GM18526 (cell line): ENCODE results near the gene SLC25A20.
A peak's percentile ranks its signal among the peaks of the same experiment; 100 is the strongest.

ENCODE experiments used
- POLR2A ChIP-seq: IDR thresholded peaks from 3 replicates; pipeline ENCODE4 v1.6.1; 2011; ENCODE audit not compliant: insufficient read length; ENCODE audit errors: extremely low read depth

The SLC25A20 gene

DNA sequence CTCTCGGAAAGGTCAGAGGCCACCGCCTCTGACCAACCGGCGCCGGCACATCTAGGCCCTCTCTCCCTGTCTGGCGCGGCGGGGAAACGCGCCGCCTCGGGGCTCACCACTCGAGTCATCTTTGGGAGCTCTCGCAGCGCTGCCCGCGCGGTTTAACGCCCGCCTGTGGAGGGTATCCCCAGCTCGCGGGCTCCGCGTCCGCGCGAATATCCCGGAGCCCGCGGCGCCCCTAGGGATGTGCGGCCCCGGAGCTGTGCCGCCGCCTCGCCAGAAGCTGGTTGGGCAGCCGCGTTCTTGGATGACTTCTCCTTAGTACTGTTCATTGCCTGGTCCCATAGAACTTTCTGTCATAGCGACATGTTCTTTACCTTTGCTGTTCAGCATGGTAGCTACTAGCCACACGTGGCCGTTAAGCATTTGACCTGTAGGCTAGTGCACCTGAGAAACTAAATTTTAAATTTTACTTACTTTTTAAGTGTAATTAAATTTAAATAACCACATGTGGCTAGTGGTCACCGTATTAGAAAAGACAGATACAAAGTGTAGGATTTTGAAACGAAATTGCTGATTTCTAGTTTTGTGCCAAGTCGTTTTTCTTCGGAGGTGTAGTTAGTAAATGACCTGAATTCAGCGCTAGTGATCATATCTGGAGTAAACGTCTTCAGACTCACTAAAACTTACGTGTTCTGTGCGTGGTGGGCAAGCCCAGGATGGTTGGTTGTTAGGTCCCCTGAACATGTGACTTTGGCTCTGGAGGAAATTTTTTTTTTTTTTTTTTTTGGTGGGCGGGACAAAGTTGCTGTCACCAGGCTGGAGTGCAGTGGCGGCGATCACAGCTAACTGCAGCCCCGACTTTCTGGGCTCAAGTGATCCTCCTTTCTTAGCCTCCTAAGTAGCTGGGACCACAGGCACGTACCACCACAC lies 20.8 kb upstream of the SLC25A20 start:
- TF ChIP-seq POLR2A = no peak

DNA sequence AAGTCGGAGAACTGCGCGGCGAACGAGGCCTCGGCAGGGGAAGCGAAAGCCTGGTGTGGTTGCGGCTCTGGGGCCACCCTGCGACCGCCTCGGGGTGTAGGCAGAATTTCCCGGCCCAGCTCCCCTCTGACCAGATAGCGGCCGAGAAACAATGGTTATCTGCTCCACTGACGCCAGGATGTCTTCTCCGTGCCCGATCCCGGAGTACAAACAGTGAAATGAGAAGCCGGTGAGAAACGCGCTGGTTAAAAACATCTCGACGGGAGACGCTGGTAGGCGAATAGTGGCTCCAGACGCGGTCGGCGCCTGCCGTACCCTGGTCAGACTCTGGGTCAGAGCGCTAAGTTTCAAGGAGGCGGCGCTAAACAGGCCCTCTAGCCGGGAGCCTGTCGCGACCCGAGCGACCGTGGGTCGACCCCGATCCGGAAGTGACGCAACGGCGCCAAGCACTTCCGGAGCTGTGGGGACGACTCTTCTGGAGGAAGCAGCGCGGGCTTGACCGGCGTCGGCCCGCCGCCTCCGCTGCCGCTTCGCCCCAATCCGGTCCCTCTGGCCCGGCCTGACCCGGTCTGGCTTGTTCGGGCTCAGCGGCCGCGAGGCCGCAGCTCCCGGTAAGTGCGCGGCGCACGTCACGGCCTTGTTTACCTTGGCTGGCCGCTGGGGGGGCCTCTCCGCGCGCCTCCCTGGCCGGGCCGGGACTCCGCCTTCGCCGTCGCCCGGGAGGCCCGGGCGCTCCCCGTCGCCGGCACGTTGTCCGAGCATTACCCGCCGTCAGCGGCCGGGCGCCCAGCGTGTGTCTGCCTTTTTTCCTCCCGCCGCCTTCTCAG lies 19.9 kb upstream of the SLC25A20 start, which contains the start of gene ARIH2:
Gene ARIH2 (plus strand): TSS at position 455 of the 827 bp plus-strand sequence. CDS start 8,717 bp downstream, outside the sequence.
- TF ChIP-seq POLR2A = peak; percentile 88

GRCh38 chr3:48915296-48915695 lies 16.6 kb upstream of the SLC25A20 start:
- TF ChIP-seq POLR2A = no peak

DNA sequence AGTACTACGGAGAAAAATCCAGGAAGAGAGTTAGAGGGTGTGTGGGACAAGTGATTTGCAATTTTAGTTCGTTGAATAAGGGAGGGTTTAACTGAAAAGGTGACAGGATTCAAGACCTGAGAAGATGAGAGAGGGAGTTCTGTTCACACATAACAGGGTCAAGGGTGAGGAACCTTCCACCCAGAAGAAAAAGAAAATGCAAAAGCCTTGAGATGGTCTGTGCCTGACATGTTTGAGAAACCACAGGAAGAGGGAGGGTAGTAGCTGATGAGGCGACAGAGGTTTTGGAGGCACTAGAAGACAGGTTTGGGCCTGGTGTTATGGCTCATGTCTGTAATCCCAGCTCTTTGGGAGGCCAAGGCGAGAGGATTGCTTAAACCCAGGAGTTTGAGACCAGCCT lies 591 bp upstream of the SLC25A20 start:
- no peak for TF ChIP-seq POLR2A

- no peak for TF ChIP-seq POLR2A
Measured at GRCh38 chr3:48897460-48898376, 964 bp downstream of the SLC25A20 start.

DNA sequence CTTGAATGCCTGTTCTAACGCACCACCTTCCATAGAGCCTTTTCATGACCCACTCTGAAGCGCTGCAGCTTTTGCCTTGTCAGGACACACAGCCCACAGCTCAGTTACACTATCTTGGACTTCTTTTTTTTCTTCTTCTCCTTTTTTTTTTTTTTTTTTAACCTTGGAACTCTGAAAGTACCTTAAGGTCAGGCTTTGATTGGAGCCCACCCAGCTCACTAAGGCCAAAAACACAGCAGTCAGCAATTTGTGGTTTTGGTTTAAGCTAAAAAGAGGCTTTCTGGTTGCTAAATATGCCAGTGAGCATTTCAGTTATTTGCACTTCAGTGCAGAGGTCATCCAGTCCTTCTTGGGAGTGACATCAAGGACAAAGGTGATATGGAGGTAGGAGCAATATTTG lies 1.7 kb downstream of the SLC25A20 start:
- TF ChIP-seq POLR2A = no peak

- no peak for TF ChIP-seq POLR2A
Measured at GRCh38 chr3:48894516-48894915, 4.2 kb downstream of the SLC25A20 start.

- TF ChIP-seq POLR2A = no peak
Measured at GRCh38 chr3:48891606-48892005, 7.1 kb downstream of the SLC25A20 start.

DNA sequence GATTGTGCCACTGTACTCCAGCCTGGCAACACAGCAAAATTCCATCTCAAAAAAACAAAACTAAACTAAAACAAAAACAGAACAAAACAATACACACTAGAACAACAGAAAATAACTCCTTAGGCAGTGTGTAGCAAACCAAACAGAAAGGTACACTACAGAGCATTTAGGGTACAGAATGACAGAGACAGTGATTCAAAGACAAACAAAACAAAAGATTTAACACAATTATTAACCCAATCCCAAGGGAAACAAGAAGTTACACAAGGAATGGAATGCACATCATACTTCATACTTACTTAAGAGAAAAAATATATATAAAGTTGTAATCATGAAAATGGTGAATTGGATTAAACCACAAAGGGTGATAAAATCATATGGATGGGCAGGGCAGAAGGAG lies 12.9 kb downstream of the SLC25A20 start:
- TF ChIP-seq POLR2A = no peak

GRCh38 chr3:48881652-48882114 lies 17.0 kb downstream of the SLC25A20 start:
- TF ChIP-seq POLR2A = no peak

GRCh38 chr3:48881006-48881405 lies 17.7 kb downstream of the SLC25A20 start:
- TF ChIP-seq POLR2A = no peak

- no peak for TF ChIP-seq POLR2A
Measured at GRCh38 chr3:48879994-48880377, 18.7 kb downstream of the SLC25A20 start.

DNA sequence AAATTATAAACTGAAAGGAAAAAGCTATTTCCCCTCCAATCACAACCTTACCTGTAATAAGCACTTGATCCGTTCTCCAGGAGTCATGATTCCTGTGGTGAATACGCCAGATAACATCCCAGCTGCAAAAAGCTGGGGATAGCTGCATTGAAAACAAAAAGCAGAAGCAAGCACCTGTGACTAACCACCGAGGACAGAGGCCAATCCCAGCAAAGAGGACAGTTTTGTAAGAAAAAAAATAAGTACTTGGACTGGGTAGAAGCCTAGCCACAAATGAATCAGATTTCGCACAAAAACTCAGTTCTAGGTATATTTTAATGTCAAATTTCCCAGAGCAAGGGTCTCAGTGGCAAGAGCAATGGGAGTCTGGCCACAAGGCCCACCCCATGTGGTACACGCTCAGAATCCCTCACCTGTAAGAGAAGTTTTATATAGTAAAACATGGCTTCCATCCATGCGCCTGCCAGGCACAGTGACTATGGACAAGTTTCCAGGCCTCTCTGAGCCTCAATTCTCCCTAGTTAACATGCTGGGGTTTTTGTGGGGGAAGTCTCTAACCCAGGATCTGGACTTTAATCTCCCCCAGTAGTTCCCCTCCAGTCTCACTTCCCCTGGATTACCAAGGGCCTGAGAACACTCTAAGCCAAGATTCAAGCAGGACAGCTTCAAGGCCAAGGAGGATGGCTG lies 19.2 kb downstream of the SLC25A20 start:
- TF ChIP-seq POLR2A = no peak

DNA sequence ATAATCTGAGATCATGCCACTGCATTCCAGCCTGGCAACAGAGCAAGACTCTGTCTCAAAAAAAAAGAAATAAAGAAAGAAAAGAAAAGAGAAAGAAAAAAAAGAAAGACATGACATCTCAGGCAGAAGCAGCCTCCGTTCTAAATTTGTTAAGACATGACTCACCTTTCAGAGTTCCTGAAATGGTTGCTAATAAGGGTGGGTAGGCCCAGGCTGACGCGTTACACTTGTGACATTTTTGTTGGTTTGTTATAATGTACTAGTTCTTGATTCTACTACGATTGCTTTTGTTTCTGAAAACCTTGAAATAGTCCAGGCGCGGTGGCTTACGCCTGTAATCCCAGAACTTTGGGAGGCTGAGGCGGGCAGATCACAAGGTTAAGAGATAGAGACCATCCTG lies 21.0 kb downstream of the SLC25A20 start:
- no peak for TF ChIP-seq POLR2A
